ENCODE measurements around the gene RPUSD3. TPM values are rescaled to one million over a fixed set of nuclear protein-coding genes. Genes with fewer than 3 reads are reported as not detected.

The RPUSD3 gene
- total and polyA plus RNA-seq, 2 of the 4 experiments (the other 2 are of a cell fraction) = 30.3 to 49.4 TPM

GRCh38 chr3:9793161-9793781 lies 50.5 kb downstream of the RPUSD3 start:
- peak overlapping the region; percentile 28; the same call in 1 of the 2 replicates for H2BK120ac ChIP-seq (ENCODE audit: low read depth, low read length)
- peak overlapping the region; percentile 26 for H3K18ac ChIP-seq (ENCODE audit: low read depth, low read length)
- H3K14ac ChIP-seq (replicated peaks; ENCODE audit: low read depth, low read length) = peak overlapping the region; percentile 99
- peak overlapping the region; percentile 90 for H4K5ac ChIP-seq (ENCODE audit: low read depth, low read length)
- H3K27ac ChIP-seq (ENCODE audit: insufficient read depth, low read length) = peak overlapping the region; percentile 95
- CTCF ChIA-PET = interaction anchor here (0.7 to 0.9 kb wide), 2 partner anchors 71 to 78 kb away, joined by 3 to 5 read pairs; no protein-coding TSS in a partner anchor
- peaks cover 33% of the 10 kb centered on the region for H3K36me3 ChIP-seq (ENCODE audit: control insufficient read depth, insufficient read depth, low read length)
- H2AK9ac ChIP-seq (replicated peaks; ENCODE audit: low read depth, low read length, poor library complexity) = peak overlapping the region; percentile 95
- peak overlapping the region; percentile 85 for H2BK5ac ChIP-seq (ENCODE audit: low read depth, low read length, poor library complexity, severe bottlenecking)
- no peaks in the 10 kb centered on the region for H3K9me3 ChIP-seq (ENCODE audit: control insufficient read depth, insufficient read depth, low read length)
- no peaks in the 10 kb centered on the region for H3K27me3 ChIP-seq (ENCODE audit: control insufficient read depth, insufficient read depth, low read length)
- peak overlapping the region; percentile 96 for H3K9ac ChIP-seq (ENCODE audit: low read depth, low read length)
- TF ChIP-seq RCOR1 (IDR thresholded peaks at IDR 0.05; ENCODE audit: insufficient replicate concordance, low read length) = no peak
- TF ChIP-seq MAZ (IDR thresholded peaks at IDR 0.05; ENCODE audit: borderline replicate concordance, low read depth, low read length) = peak; percentile 5; the same call in 1 of the 2 replicates
- peak; percentile 13 for TF ChIP-seq POLR2A (IDR thresholded peaks at IDR 0.05; ENCODE audit: low read depth, low read length)
- no peak for TF ChIP-seq CTCF (conservative IDR thresholded peaks at IDR 0.05; ENCODE audit: low read depth, low read length)
- no peak for TF ChIP-seq BHLHE40 (IDR thresholded peaks at IDR 0.05; ENCODE audit: low read depth, low read length)
- TF ChIP-seq ELK1 (IDR thresholded peaks at IDR 0.05; ENCODE audit: borderline replicate concordance, low read depth, low read length) = no peak
- TF ChIP-seq MAFK (IDR thresholded peaks at IDR 0.05; ENCODE audit: low read depth, low read length) = no peak
- TF ChIP-seq USF2 (IDR thresholded peaks at IDR 0.05; ENCODE audit: low read depth, low read length) = no peak
- peak overlapping the region; percentile 97 for H3K4ac ChIP-seq (ENCODE audit: low read depth, low read length)
- peaks cover 15% of the 10 kb centered on the region for H3K9me1 ChIP-seq (ENCODE audit: insufficient read depth, low read length)
- peak overlapping the region; percentile 93 for H3K23ac ChIP-seq (ENCODE audit: low read depth, low read length)
- peak overlapping the region; percentile 100 for H2AK5ac ChIP-seq (ENCODE audit: low read depth, low read length)
- intact Hi-C loops (cut with micrococcal nuclease) = loop anchor here (5.0 kb wide), 1 partner anchor 61 kb away; the partner anchor contains the start of gene BRPF1
- POLR2A ChIA-PET (ENCODE audit: unreplicated experiment) = interaction anchor here (0.5 kb wide), 1 partner anchor 35 kb away, joined by 3 read pairs; no protein-coding TSS in a partner anchor
- H2AFZ ChIP-seq (replicated peaks; ENCODE audit: low read length, poor library complexity) = peak overlapping the region; percentile 94
- H3K4me3 ChIP-seq (ENCODE audit: insufficient read depth, low read depth, low read length) = peak overlapping the region; percentile 88
- peak overlapping the region; percentile 87 for H4K91ac ChIP-seq (ENCODE audit: insufficient read depth, low read depth, low read length)
- 0% methylated on average over 5 of the region's 23 CpGs; no CpG with 5 or more reads in 1 of the 2 experiments for WGBS, 2 experiments (ENCODE audit: extremely low coverage in 2 of 2, insufficient read length in 1 of 2)
- H2BK20ac ChIP-seq (ENCODE audit: low read depth, low read length) = no peak overlapping the region
- ATAC-seq (ENCODE audit: low read depth) (peak; percentile 14), DNase-seq (peak; percentile 44)
- peak overlapping the region; percentile 84 to 88 for H4K8ac ChIP-seq (ENCODE audit: low read depth in 2 of 2, low read length in 2 of 2)
- H4K20me1 ChIP-seq (ENCODE audit: insufficient read depth, low read length) = peaks cover 26% of the 10 kb centered on the region; the same call in 1 of the 2 replicates
- dilution Hi-C loops (cut with HindIII; ENCODE audit: low sequenced_read_pairs, unreplicated experiment) = no loop called here
- H3K56ac ChIP-seq (ENCODE audit: extremely low read depth, insufficient read depth, low read length) = peak overlapping the region; percentile 96
- peaks cover 9% of the 10 kb centered on the region for H3K4me1 ChIP-seq (ENCODE audit: control insufficient read depth, insufficient read depth, low read length)
- H3K4me2 ChIP-seq (ENCODE audit: low read depth, low read length) = peak overlapping the region; percentile 83
- peaks cover 39 to 58% of the 10 kb centered on the region in 2 experiments for H3K79me1 ChIP-seq (ENCODE audit: low read depth in 1 of 2, low read length in 2 of 2)
- no TSS peak for BruUV-seq (replicated peaks)
- in situ Hi-C loops (cut with MboI; ENCODE audit: low sequenced_read_pairs) = no loop called here
- peak overlapping the region; percentile 54; the same call in 1 of the 3 replicates for H2BK15ac ChIP-seq (ENCODE audit: low read depth, low read length)
